Body of pancreas (tissue), 4 donors: Measurements from ENCODE around the gene TXNDC8.

Experiments used
- CTCF ChIP-seq, 7 experiments: fragments of 450-650 bp in 4 of 7; fragments of 200-600 bp in 3 of 7; sonication (generic) in 3 of 7; IDR thresholded peaks; one replicate each; pipeline ENCODE4 v1.5.1; 2016 to 2019; ENCODE audit warnings: antibody characterized with exemption in 7 of 7
- POLR2A ChIP-seq, 3 donors: fragments of 450-650 bp; IDR thresholded peaks; one replicate each; pipeline ENCODE4 v1.6.1; 2016; ENCODE audit warnings: antibody characterized with exemption in 3 of 3, mild to moderate bottlenecking in 2 of 3

GRCh38 chr9:110346325-110346724, 8.7 kb upstream of the TXNDC8 start:
- TF ChIP-seq POLR2A (IDR thresholded peaks at IDR 0.05) (no peak), CTCF (IDR thresholded peaks at IDR 0.05) (no peak)
